Ovary (tissue), 9 donors: Measurements from ENCODE around the gene SMIM44. TPM values are rescaled to one million over a fixed set of nuclear protein-coding genes. Genes with fewer than 3 reads are reported as not detected.

Source experiments
- DNase-seq, 5 donors: peaks; one replicate each; pipeline ENCODE4 v3.0.0-alpha.2; 2019 to 2020
- H3K27ac ChIP-seq, 2 donors: fragments of 200-600 bp; one replicate each; pipeline versions ENCODE4 v1.5.1 to v1.8.0; 2019 to 2022
- H3K27me3 ChIP-seq: fragments of 200-600 bp; one replicate; pipeline ENCODE4 v1.8.0; 2022
- H3K36me3 ChIP-seq: fragments of 200-600 bp; sonication (generic); one replicate; pipeline ENCODE4 v1.5.1; 2019
- H3K4me1 ChIP-seq: one replicate; pipeline ENCODE4 v1.8.1; 2013; ENCODE audit warnings: mild to moderate bottlenecking, moderate library complexity; ENCODE audit not compliant: insufficient read depth
- H3K4me3 ChIP-seq: fragments of 200-600 bp; sonication (generic); one replicate; pipeline ENCODE4 v1.5.1; 2017
- H3K9me3 ChIP-seq, 2 donors: fragments of 200-600 bp in 1 of 2; sonication (generic) in 1 of 2; one replicate each; pipeline versions ENCODE4 v1.5.1 to v1.8.1; 2013 to 2019; ENCODE audit warnings: mild to moderate bottlenecking in 1 of 2, moderate library complexity in 1 of 2
- EP300 ChIP-seq: sonication (generic); formaldehyde crosslinking; IDR thresholded peaks from one replicate; pipeline ENCODE4 v1.6.1; 2017; ENCODE audit warnings: antibody characterized with exemption
- POLR2A ChIP-seq: fragments of 450-650 bp; IDR thresholded peaks from one replicate; pipeline ENCODE4 v1.6.1; 2017; ENCODE audit warnings: antibody characterized with exemption, mild to moderate bottlenecking, moderate library complexity
- WGBS, 3 donors: extraction: QIAGEN DNeasy Blood & Tissue Kit in 1 of 3; methylation state at CpG; one replicate each; pipeline versions ENCODE4 v1.1.5 to v1.1.7; 2013 to 2017; 5-methylcytosine and 5-hydroxymethylcytosine counted together
- intact Hi-C, 4 donors: fragments of 100-400 bp; cut with DNase I; formaldehyde crosslinking; loops; one replicate each; pipeline versions ENCODE4 v1.11.0 to v1.15.1; 2022 to 2023
- polyA plus RNA-seq, 2 donors: library from polyadenylated mRNA; stranded (reverse); fragments of 200-250 nt in 1 of 2; fragments of 350-450 nt in 1 of 2; fragmentation: Illumina TruSeq in 1 of 2; extraction: RNeasy Lipid Tissue Mini Kit (QIAGEN cat#74804) in 1 of 2; gene quantifications; one replicate each; pipeline ENCODE4 v1.2.3, GENCODE V29; 2013 to 2014
- total RNA-seq, 7 donors: library from RNA; depleted of rRNA in 2 of 7; stranded (reverse); fragments of >200 nt in 2 of 7; fragmentation: NEBNext Ultra II Directional in 3 of 7; extraction: Animal tissue kit (Norgen Biotek cat#: 25700) in 3 of 7; gene quantifications; one replicate each; pipeline versions ENCODE4 v1.1.0 to v1.2.4, GENCODE V29; 2016 to 2023
- TF ChIP-seq, protein P1 (sequence below), 3 donors: fragments of 450-650 bp in 2 of 3; fragments of 200-600 bp in 1 of 3; IDR thresholded peaks; one replicate each; pipeline versions ENCODE4 v1.5.1 to v1.8.0; 2016 to 2022; ENCODE audit warnings: antibody characterized with exemption in 3 of 3, mild to moderate bottlenecking in 1 of 3
- donor health status: DM: no; HTN: no; CAD: no; lungs with moderate emphysema.
- donor health status: DM: no; HTN: no; CAD: no.
- donor health status: Bipolar disorder and iron deficiency.
- donor health status: DM: yes; HTN: yes; CAD: no.
- donor health status: DM: no; HTN: no; CAD: no.
- donor health status: DM: yes; HTN: yes; CAD: no.

SMIM44 gene
- total and polyA plus RNA-seq, 9 donors: 0.92 TPM; not detected in 8

DNA sequence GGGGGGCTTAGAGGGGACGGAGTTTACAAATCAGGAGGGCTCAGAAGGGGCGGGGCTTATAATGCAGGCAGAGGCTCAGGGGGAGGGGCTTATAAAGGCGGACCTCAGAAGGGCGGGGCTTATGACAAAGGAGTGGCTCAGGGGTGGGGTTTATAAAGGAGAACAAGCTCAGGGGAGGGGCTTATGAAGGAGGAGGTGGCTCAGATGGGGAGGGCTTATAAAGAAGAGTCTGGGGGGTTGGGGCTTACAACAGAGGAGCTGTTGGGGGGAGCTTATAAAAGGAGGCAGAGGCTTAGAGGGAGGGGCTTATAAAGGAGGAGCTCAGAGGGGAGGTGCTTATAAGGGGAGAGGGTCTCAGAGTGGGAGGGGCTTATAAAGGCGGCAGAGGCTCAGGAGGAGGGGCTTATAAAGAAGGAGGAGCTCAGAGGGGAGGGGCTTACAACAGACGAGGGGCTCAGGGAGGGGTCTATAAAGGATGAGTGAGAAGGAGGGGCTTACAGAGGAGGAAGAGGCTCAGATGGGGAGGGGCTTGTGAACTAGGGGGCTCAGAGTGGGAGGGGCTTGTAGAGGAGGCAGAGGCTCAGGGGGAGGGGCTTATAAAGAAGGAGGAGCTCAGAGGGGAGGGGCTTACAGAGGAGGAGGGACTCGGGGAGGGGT is 3.9 kb downstream of the SMIM44 start:
- Histone ChIP-seq H3K27me3 (no peaks in the 10 kb centered on the region), H3K9me3 (no peaks in the 10 kb centered on the region), H3K4me1 (no peaks in the 10 kb centered on the region), H3K36me3 (no peaks in the 10 kb centered on the region), H3K4me3 (no peak overlapping the region), H3K27ac (no peak overlapping the region)
- TF ChIP-seq, protein P1, sequence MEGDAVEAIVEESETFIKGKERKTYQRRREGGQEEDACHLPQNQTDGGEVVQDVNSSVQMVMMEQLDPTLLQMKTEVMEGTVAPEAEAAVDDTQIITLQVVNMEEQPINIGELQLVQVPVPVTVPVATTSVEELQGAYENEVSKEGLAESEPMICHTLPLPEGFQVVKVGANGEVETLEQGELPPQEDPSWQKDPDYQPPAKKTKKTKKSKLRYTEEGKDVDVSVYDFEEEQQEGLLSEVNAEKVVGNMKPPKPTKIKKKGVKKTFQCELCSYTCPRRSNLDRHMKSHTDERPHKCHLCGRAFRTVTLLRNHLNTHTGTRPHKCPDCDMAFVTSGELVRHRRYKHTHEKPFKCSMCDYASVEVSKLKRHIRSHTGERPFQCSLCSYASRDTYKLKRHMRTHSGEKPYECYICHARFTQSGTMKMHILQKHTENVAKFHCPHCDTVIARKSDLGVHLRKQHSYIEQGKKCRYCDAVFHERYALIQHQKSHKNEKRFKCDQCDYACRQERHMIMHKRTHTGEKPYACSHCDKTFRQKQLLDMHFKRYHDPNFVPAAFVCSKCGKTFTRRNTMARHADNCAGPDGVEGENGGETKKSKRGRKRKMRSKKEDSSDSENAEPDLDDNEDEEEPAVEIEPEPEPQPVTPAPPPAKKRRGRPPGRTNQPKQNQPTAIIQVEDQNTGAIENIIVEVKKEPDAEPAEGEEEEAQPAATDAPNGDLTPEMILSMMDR (IDR thresholded peaks at IDR 0.05): no peak
- no peak for TF ChIP-seq EP300
- TF ChIP-seq POLR2A: no peak
- WGBS, 3 donors: 16 to 44% (median 27%) methylated on average over 7 of the region's 7 CpGs
- DNase-seq: no peak
- intact Hi-C loops: loop anchor here in 1 of 4 donors (5.0 kb wide), 1 partner anchor 167 kb away; no protein-coding TSS in a partner anchor

DNA sequence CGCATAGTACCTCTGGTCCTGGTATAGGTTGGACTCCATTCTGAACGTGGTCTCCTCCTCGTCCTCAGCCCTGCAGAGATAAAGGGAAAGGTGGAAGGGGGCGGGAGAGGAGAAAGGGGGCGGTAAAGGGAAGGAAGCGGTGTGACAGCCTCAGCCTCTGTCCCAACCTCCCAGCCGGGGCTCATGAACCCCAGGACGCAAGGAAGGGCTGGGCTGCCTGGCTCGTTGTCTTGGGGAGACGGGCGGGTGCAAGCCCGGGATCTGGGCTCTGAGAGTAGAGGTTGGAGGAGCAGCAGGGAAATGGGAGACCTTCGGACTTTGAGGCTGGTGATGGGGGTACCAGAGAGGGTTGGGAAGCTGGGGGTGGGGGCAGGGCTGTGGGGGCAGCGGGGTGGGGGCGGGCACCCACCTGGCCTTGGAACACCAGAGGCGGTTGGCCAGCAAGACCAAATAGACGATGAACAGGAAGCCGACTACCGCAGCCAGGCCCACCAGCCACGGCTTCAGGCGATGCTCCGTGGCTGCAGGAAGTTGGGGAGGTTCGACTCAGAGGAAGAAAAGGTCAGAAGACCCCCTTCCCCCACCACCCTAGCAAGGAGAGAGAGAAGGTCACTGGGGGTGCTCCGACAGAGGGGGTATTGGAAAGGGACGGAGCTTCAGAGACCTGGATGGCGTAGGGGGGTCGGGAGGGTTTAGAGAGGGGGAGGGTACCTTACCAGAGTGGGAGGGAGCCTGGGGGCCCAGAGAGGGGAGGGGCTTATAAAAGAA is 4.6 kb downstream of the SMIM44 start:
- no peaks in the 10 kb centered on the region for H3K36me3 ChIP-seq
- no peak overlapping the region for H3K4me3 ChIP-seq
- no peak for DNase-seq
- intact Hi-C loops: loop anchor here in 1 of 4 donors (5.0 kb wide), 1 partner anchor 166 kb away; no protein-coding TSS in a partner anchor
- no peaks in the 10 kb centered on the region for H3K4me1 ChIP-seq
- no peak overlapping the region for H3K27ac ChIP-seq
- H3K27me3 ChIP-seq: no peaks in the 10 kb centered on the region
- H3K9me3 ChIP-seq: no peaks in the 10 kb centered on the region
- 21 to 35% (median 23%) methylated on average over 26 to 27 of the region's 27 CpGs for WGBS, 3 donors
- TF ChIP-seq EP300 (no peak), POLR2A (no peak)
- TF ChIP-seq, protein P1 (IDR thresholded peaks at IDR 0.05): no peak

- H3K27me3 ChIP-seq: no peaks in the 10 kb centered on the region
- H3K4me3 ChIP-seq: no peak overlapping the region
- no peak overlapping the region for H3K27ac ChIP-seq
- 89 to 91% (median 90%) methylated on average over 2 of the region's 2 CpGs for WGBS, 3 donors
- TF ChIP-seq POLR2A (no peak), EP300 (no peak)
- intact Hi-C loops: loop anchor here in 1 of 4 donors (5.0 kb wide), 1 partner anchor 166 kb away; no protein-coding TSS in a partner anchor
- no peak for DNase-seq
- no peaks in the 10 kb centered on the region for H3K36me3 ChIP-seq
- H3K9me3 ChIP-seq: no peaks in the 10 kb centered on the region
- H3K4me1 ChIP-seq: no peaks in the 10 kb centered on the region
Measured at GRCh38 chr19:3477951-3478350, 5.3 kb downstream of the SMIM44 start.

GRCh38 chr19:3477506-3477905 is 5.7 kb downstream of the SMIM44 start:
- intact Hi-C loops: loop anchor here in 1 of 4 donors (5.0 kb wide), 1 partner anchor 165 kb away; no protein-coding TSS in a partner anchor

More at GRCh38 chr19:3477506-3477905, 5.7 kb downstream of the SMIM44 start:
- no peak overlapping the region for H3K4me3 ChIP-seq
- H3K9me3 ChIP-seq: no peaks in the 10 kb centered on the region
- no peak overlapping the region for H3K27ac ChIP-seq
- H3K36me3 ChIP-seq: no peaks in the 10 kb centered on the region
- no peaks in the 10 kb centered on the region for H3K27me3 ChIP-seq
- no peaks in the 10 kb centered on the region for H3K4me1 ChIP-seq
- TF ChIP-seq EP300 (no peak), POLR2A (no peak)
- TF ChIP-seq, protein P1 (IDR thresholded peaks at IDR 0.05): no peak
- DNase-seq: no peak
